GM19395 (cell line): Measurements from ENCODE around the gene UBR3.
"Not testable (repeated sequence)": the region's sequence is repeated elsewhere in the genome, so short reads cannot be mapped to it uniquely, and the experiment has no call there.

ENCODE experiments used
- ATAC-seq: cut with Tn5 transposase; IDR thresholded peaks from one replicate; pipeline ENCODE4 v1.9.1; 2021; ENCODE audit warnings: mild to moderate bottlenecking, moderate library complexity; ENCODE audit not compliant: unreplicated experiment

UBR3 gene

GRCh38 chr2:169827272-169828140, at the start of gene UBR3:
TSS of gene UBR3 (plus strand) at chr2:169827454. CDS start at chr2:169827508, 54 bp downstream.
- peak; percentile 87 for ATAC-seq

GRCh38 chr2:169778446-169778845, 48.8 kb upstream of the UBR3 start:
- ATAC-seq, result no peak

- no peak for ATAC-seq
These were observed 45.8 kb upstream of the UBR3 start for GRCh38 chr2:169781249-169782013.

- ATAC-seq, result no peak
These were observed 44.7 kb upstream of the UBR3 start for GRCh38 chr2:169782513-169782912.

GRCh38 chr2:169790581-169790980, 36.7 kb upstream of the UBR3 start:
- ATAC-seq, result no peak

GRCh38 chr2:169795181-169795580, 32.1 kb upstream of the UBR3 start:
- ATAC-seq, result no peak

GRCh38 chr2:169796441-169796840, 30.8 kb upstream of the UBR3 start:
- ATAC-seq, result no peak

GRCh38 chr2:169797601-169798000, 29.7 kb upstream of the UBR3 start:
- no peak for ATAC-seq

- peak; percentile 17 for ATAC-seq
These were observed 28.9 kb upstream of the UBR3 start for GRCh38 chr2:169798397-169798717.

GRCh38 chr2:169798718-169799592, 28.3 kb upstream of the UBR3 start, which contains the start of gene SSB:
TSS of gene SSB (plus strand) at chr2:169798871. CDS start at chr2:169800961, 2,090 bp downstream.
- peak; percentile 97 for ATAC-seq

GRCh38 chr2:169803480-169803879, 23.8 kb upstream of the UBR3 start:
- no peak for ATAC-seq

GRCh38 chr2:169806586-169806985, 20.7 kb upstream of the UBR3 start:
- no peak for ATAC-seq

GRCh38 chr2:169808221-169808620, 19.0 kb upstream of the UBR3 start:
- ATAC-seq, result no peak

GRCh38 chr2:169815849-169816248, 11.4 kb upstream of the UBR3 start:
- no peak for ATAC-seq

- ATAC-seq, result not testable (repeated sequence)
These were observed 10.3 kb upstream of the UBR3 start for GRCh38 chr2:169816961-169817360.

GRCh38 chr2:169817369-169817768, 9.9 kb upstream of the UBR3 start:
- not testable (repeated sequence) for ATAC-seq

- ATAC-seq, result no peak
These were observed 9.0 kb upstream of the UBR3 start for GRCh38 chr2:169818241-169818640.

GRCh38 chr2:169819106-169819505, 8.1 kb upstream of the UBR3 start:
- ATAC-seq, result no peak

GRCh38 chr2:169820101-169820500, 7.2 kb upstream of the UBR3 start:
- ATAC-seq, result not testable (repeated sequence)

GRCh38 chr2:169822036-169822435, 5.2 kb upstream of the UBR3 start:
- ATAC-seq, result no peak

GRCh38 chr2:169822785-169823392, 4.4 kb upstream of the UBR3 start:
- ATAC-seq, result no peak
